ENCODE measurements around the gene LRRC32.
A peak's percentile ranks its signal among the peaks of the same experiment; 100 is the strongest.

- TF ChIP-seq, protein P1, sequence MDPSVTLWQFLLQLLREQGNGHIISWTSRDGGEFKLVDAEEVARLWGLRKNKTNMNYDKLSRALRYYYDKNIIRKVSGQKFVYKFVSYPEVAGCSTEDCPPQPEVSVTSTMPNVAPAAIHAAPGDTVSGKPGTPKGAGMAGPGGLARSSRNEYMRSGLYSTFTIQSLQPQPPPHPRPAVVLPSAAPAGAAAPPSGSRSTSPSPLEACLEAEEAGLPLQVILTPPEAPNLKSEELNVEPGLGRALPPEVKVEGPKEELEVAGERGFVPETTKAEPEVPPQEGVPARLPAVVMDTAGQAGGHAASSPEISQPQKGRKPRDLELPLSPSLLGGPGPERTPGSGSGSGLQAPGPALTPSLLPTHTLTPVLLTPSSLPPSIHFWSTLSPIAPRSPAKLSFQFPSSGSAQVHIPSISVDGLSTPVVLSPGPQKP (IDR thresholded peaks at IDR 0.05; ENCODE audit: borderline replicate concordance, low read depth, low read length), result no peak
- TF ChIP-seq RAD21 (IDR thresholded peaks at IDR 0.05; ENCODE audit: low read length), result no peak
- TF ChIP-seq, protein P2, sequence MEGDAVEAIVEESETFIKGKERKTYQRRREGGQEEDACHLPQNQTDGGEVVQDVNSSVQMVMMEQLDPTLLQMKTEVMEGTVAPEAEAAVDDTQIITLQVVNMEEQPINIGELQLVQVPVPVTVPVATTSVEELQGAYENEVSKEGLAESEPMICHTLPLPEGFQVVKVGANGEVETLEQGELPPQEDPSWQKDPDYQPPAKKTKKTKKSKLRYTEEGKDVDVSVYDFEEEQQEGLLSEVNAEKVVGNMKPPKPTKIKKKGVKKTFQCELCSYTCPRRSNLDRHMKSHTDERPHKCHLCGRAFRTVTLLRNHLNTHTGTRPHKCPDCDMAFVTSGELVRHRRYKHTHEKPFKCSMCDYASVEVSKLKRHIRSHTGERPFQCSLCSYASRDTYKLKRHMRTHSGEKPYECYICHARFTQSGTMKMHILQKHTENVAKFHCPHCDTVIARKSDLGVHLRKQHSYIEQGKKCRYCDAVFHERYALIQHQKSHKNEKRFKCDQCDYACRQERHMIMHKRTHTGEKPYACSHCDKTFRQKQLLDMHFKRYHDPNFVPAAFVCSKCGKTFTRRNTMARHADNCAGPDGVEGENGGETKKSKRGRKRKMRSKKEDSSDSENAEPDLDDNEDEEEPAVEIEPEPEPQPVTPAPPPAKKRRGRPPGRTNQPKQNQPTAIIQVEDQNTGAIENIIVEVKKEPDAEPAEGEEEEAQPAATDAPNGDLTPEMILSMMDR (conservative IDR thresholded peaks at IDR 0.05; ENCODE audit: low read depth, low read length), result no peak
- no peak for TF ChIP-seq POLR2A (IDR thresholded peaks at IDR 0.05; ENCODE audit: low read depth, low read length)
- TF ChIP-seq BHLHE40 (IDR thresholded peaks at IDR 0.05; ENCODE audit: low read depth, low read length), result 0 out of 2 replicates have a peak, but pooled peaks have one; percentile 46
- TF ChIP-seq RFX5 (IDR thresholded peaks at IDR 0.05; ENCODE audit: low read depth, low read length), result no peak
- TF ChIP-seq MXI1 (IDR thresholded peaks at IDR 0.05; ENCODE audit: borderline replicate concordance, low read depth, low read length), result no peak
Measured at GRCh38 chr11:76629116-76629852, 41.3 kb downstream of the LRRC32 start.

Data from IMR-90 (cell line).